IMR-90 (cell line): Measurements from ENCODE around the gene TMEM120A. TPM values are rescaled to one million over a fixed set of nuclear protein-coding genes. Genes with fewer than 3 reads are reported as not detected.

ENCODE experiments used
- ATAC-seq: fragments of 200-7000 bp; cut with Tn5 transposase; 2 replicates; pipeline ENCODE4 v1.9.1; 2020; ENCODE audit warnings: low read depth, mild to moderate bottlenecking, moderate library complexity
- BruUV-seq: library from RNA; stranded (reverse); fragments of 400-500 nt; replicated peaks from 2 replicates; lab custom pipeline; 2021; lab: Mats Ljungman, UMichigan
- CTCF ChIA-PET: fragments of 300-600 bp; formaldehyde crosslinking; extraction: SDS; loops from one replicate; lab custom pipeline; 2021; ENCODE audit warnings: antibody characterized with exemption; lab: Yijun Ruan, JAX
- POLR2A ChIA-PET: fragments of 300-600 bp; sonication (Branson Sonifier 250); formaldehyde crosslinking; loops from one replicate; lab custom pipeline; 2022; ENCODE audit warnings: antibody characterized with exemption; ENCODE audit not compliant: unreplicated experiment; lab: Charles Lee
- DNase-seq: peaks from one replicate; pipeline ENCODE4 v3.0.0; 2013
- H2AFZ ChIP-seq: replicated peaks from 2 replicates; pipeline ENCODE3; 2013; ENCODE audit warnings: low read length, mild to moderate bottlenecking; ENCODE audit not compliant: poor library complexity
- H2AK5ac ChIP-seq: 2 replicates; pipeline ENCODE4 v1.6.1; 2013; ENCODE audit warnings: low read depth, low read length, inconsistent platforms
- H2AK9ac ChIP-seq: replicated peaks from 2 replicates; pipeline ENCODE3; 2013; ENCODE audit warnings: mild to moderate bottlenecking, low read depth, low read length, moderate library complexity; ENCODE audit not compliant: poor library complexity
- H2BK120ac ChIP-seq: 2 replicates; pipeline ENCODE4 v1.6.1; 2013; ENCODE audit warnings: low read depth, low read length, inconsistent platforms
- H2BK15ac ChIP-seq: 3 replicates; pipeline ENCODE4 v1.6.1; 2013; ENCODE audit warnings: low read depth, low read length, inconsistent platforms
- H2BK20ac ChIP-seq: 2 replicates; pipeline ENCODE4 v1.6.1; 2013; ENCODE audit warnings: low read depth, mild to moderate bottlenecking, inconsistent platforms, low read length, moderate library complexity
- H2BK5ac ChIP-seq: 2 replicates; pipeline ENCODE4 v1.6.1; 2013; ENCODE audit warnings: mild to moderate bottlenecking, low read depth, low read length, inconsistent platforms; ENCODE audit not compliant: poor library complexity, severe bottlenecking
- H3K14ac ChIP-seq: replicated peaks from 2 replicates; pipeline ENCODE4 v1.6.1; 2013; ENCODE audit warnings: low read depth, low read length, inconsistent platforms
- H3K18ac ChIP-seq: 2 replicates; pipeline ENCODE4 v1.6.1; 2013; ENCODE audit warnings: low read depth, low read length, control low read depth
- H3K23ac ChIP-seq: 2 replicates; pipeline ENCODE4 v1.6.1; 2013; ENCODE audit warnings: low read depth, low read length, inconsistent platforms
- H3K27ac ChIP-seq: 2 replicates; pipeline ENCODE4 v1.5.1; 2013; ENCODE audit warnings: mild to moderate bottlenecking, control low read depth, low read length; ENCODE audit not compliant: insufficient read depth
- H3K27me3 ChIP-seq: 2 replicates; pipeline ENCODE4 v1.6.1; 2013; ENCODE audit warnings: low read length; ENCODE audit not compliant: control insufficient read depth, insufficient read depth
- H3K36me3 ChIP-seq: 2 replicates; pipeline ENCODE4 v1.6.1; 2013; ENCODE audit warnings: low read length, mixed read lengths; ENCODE audit not compliant: control insufficient read depth, insufficient read depth
- H3K4ac ChIP-seq: 2 replicates; pipeline ENCODE4 v1.6.1; 2013; ENCODE audit warnings: low read depth, low read length, inconsistent platforms
- H3K4me1 ChIP-seq: 2 replicates; pipeline ENCODE4 v1.6.1; 2013; ENCODE audit warnings: low read length, mixed read lengths; ENCODE audit not compliant: control insufficient read depth, insufficient read depth
- H3K4me2 ChIP-seq: 2 replicates; pipeline ENCODE4 v1.6.1; 2013; ENCODE audit warnings: low read depth, mild to moderate bottlenecking, control low read depth, low read length, moderate library complexity
- H3K4me3 ChIP-seq: 2 replicates; pipeline ENCODE4 v1.5.1; 2013; ENCODE audit warnings: low read depth, mild to moderate bottlenecking, control low read depth, low read length, moderate library complexity; ENCODE audit not compliant: insufficient read depth
- H3K56ac ChIP-seq: 2 replicates; pipeline ENCODE4 v1.6.1; 2013; ENCODE audit warnings: low read length, inconsistent platforms; ENCODE audit not compliant: insufficient read depth; ENCODE audit errors: extremely low read depth
- H3K79me1 ChIP-seq, 2 experiments: 2 replicates each; pipeline ENCODE4 v1.6.1; 2013; ENCODE audit warnings: low read length in 2 of 2, inconsistent platforms in 1 of 2, low read depth in 1 of 2
- H3K9ac ChIP-seq: 2 replicates; pipeline ENCODE4 v1.6.1; 2013; ENCODE audit warnings: low read depth, low read length, control low read depth
- H3K9me1 ChIP-seq: 2 replicates; pipeline ENCODE4 v1.6.1; 2013; ENCODE audit warnings: low read length, inconsistent platforms; ENCODE audit not compliant: insufficient read depth
- H3K9me3 ChIP-seq: 2 replicates; pipeline ENCODE4 v1.6.1; 2013; ENCODE audit warnings: low read length; ENCODE audit not compliant: control insufficient read depth, insufficient read depth
- H4K20me1 ChIP-seq: 2 replicates; pipeline ENCODE4 v1.6.1; 2013; ENCODE audit warnings: low read length, inconsistent platforms; ENCODE audit not compliant: insufficient read depth
- H4K5ac ChIP-seq: 2 replicates; pipeline ENCODE4 v1.6.1; 2013; ENCODE audit warnings: mild to moderate bottlenecking, low read depth, low read length, control low read depth
- H4K8ac ChIP-seq, 2 experiments: 2 replicates each; pipeline ENCODE4 v1.6.1; 2013; ENCODE audit warnings: low read depth in 2 of 2, low read length in 2 of 2, control low read depth in 1 of 2, inconsistent platforms in 1 of 2
- H4K91ac ChIP-seq: 2 replicates; pipeline ENCODE4 v1.6.1; 2013; ENCODE audit warnings: low read depth, low read length, inconsistent platforms; ENCODE audit not compliant: insufficient read depth
- BHLHE40 ChIP-seq: fragments of 150-350 bp; IDR thresholded peaks from 2 replicates; pipeline ENCODE4 v1.6.1; 2016; ENCODE audit warnings: mild to moderate bottlenecking, low read depth, low read length
- CEBPB ChIP-seq: IDR thresholded peaks from 2 replicates; pipeline ENCODE4 v1.6.1; 2012; ENCODE audit warnings: low read depth, low read length, improper control_type of control experiment
- CHD1 ChIP-seq: IDR thresholded peaks from 2 replicates; pipeline ENCODE4 v1.6.1; 2012; ENCODE audit warnings: low read depth, low read length, improper control_type of control experiment
- ELK1 ChIP-seq: fragments of 150-350 bp; IDR thresholded peaks from 2 replicates; pipeline ENCODE4 v1.6.1; 2016; ENCODE audit warnings: low read depth, mild to moderate bottlenecking, low read length, moderate library complexity, borderline replicate concordance
- MXI1 ChIP-seq: IDR thresholded peaks from 2 replicates; pipeline ENCODE4 v1.6.1; 2012; ENCODE audit warnings: low read depth, mild to moderate bottlenecking, low read length, moderate library complexity, borderline replicate concordance
- RCOR1 ChIP-seq: IDR thresholded peaks from 2 replicates; pipeline ENCODE4 v1.6.1; 2012; ENCODE audit warnings: mild to moderate bottlenecking, low read length, improper control_type of control experiment; ENCODE audit not compliant: insufficient replicate concordance
- RFX5 ChIP-seq: IDR thresholded peaks from 2 replicates; pipeline ENCODE4 v1.8.0; 2012; ENCODE audit warnings: low read depth, mild to moderate bottlenecking, low read length, moderate library complexity
- WGBS, 2 experiments: methylation state at CpG; one replicate each; pipeline versions ENCODE4 v1.1.5 to v1.1.7; 2013; ENCODE audit warnings: missing lambda C conversion rate in 2 of 2; ENCODE audit not compliant: insufficient read length in 1 of 2; ENCODE audit errors: extremely low coverage in 2 of 2; 5-methylcytosine and 5-hydroxymethylcytosine counted together
- dilution Hi-C: fragments of 300-500 bp; cut with HindIII; formaldehyde crosslinking; loops from one replicate; pipeline ENCODE4 v1.14.3; 2018; ENCODE audit warnings: low sequenced_read_pairs; ENCODE audit not compliant: unreplicated experiment
- in situ Hi-C: fragments of 300-500 bp; cut with MboI; formaldehyde crosslinking; loops from 3 replicates; pipeline ENCODE4 v1.14.3; 2019; ENCODE audit warnings: low sequenced_read_pairs, inconsistent platforms, mixed read lengths
- intact Hi-C: fragments of 100-400 bp; cut with micrococcal nuclease; formaldehyde crosslinking; loops from 2 replicates; pipeline ENCODE4 v1.10.0; 2022
- polyA plus RNA-seq, 3 experiments: library from polyadenylated mRNA; depleted of rRNA; stranded (reverse); fragments of >200 nt; gene quantifications; 2 replicates each; pipeline ENCODE4 v1.2.3, GENCODE V29; 2012; ENCODE audit warnings: low replicate concordance in 1 of 3
- total RNA-seq: library from RNA; depleted of rRNA; stranded (reverse); fragments of >200 nt; gene quantifications from 2 replicates; pipeline ENCODE4 v1.2.3, GENCODE V29; 2012

The TMEM120A gene
- total and polyA plus RNA-seq, 2 of the 4 experiments (the other 2 are of a cell fraction), result 32.1 to 39.3 TPM

- Histone ChIP-seq H4K5ac (no peak overlapping the region), H3K27me3 (no peaks in the 10 kb centered on the region), H3K23ac (no peak overlapping the region), H2BK120ac (no peak overlapping the region), H3K9me1 (peaks cover 14% of the 10 kb centered on the region), H3K4ac (no peak overlapping the region), H3K9ac (no peak overlapping the region), H3K27ac (no peak overlapping the region), H2BK15ac (no peak overlapping the region), H3K14ac (no peak overlapping the region), H4K91ac (no peak overlapping the region), H3K4me1 (peaks cover 12% of the 10 kb centered on the region), H4K20me1 (peaks cover 3% of the 10 kb centered on the region; the same call in 1 of the 2 replicates), H3K36me3 (0 out of 2 replicates have a peak, but pooled peaks cover 2% of the 10 kb centered on the region), H2AK5ac (no peak overlapping the region), H2AFZ (no peak overlapping the region), H3K4me2 (no peak overlapping the region), H3K4me3 (no peak overlapping the region), H2AK9ac (no peak overlapping the region), H3K9me3 (peaks cover 2% of the 10 kb centered on the region; the same call in 1 of the 2 replicates), H3K79me1 (peaks cover 3 to 55% of the 10 kb centered on the region in 2 experiments; a peak in 3 of 4 replicates), H4K8ac (no peak overlapping the region), H2BK5ac (no peak overlapping the region), H3K18ac (no peak overlapping the region), H2BK20ac (no peak overlapping the region), H3K56ac (no peak overlapping the region)
- TF ChIP-seq RCOR1 (no peak), RFX5 (no peak), ELK1 (no peak), BHLHE40 (no peak), CHD1 (no peak), MXI1 (no peak), CEBPB (no peak)
- dilution Hi-C loops, result no loop called here
- intact Hi-C loops, result no loop called here
- ChIA-PET CTCF (interaction anchor here (0.6 kb wide), 1 partner anchor 19 kb away, joined by 3 read pairs; no protein-coding TSS in a partner anchor), POLR2A (no interaction called here)
- no TSS peak for BruUV-seq
- no peak for ATAC-seq
- no peak for DNase-seq
- 77% methylated on average over 8 of the region's 9 CpGs; no CpG with 5 or more reads in 1 of the 2 experiments for WGBS, 2 experiments
- in situ Hi-C loops, result no loop called here
These were observed 46.2 kb downstream of the TMEM120A start for GRCh38 chr7:75948179-75948578.
